Stimulated activated naive CD8-positive, alpha-beta T cell treated with anti-CD3 and anti-CD28 coated beads, Interleukin-15, amount 100 ng/mL, for 72 hours (primary cell): ENCODE results near the gene GJD4.

ENCODE experiments used
- ATAC-seq: fragments of 150-1000 bp; cut with Tn5 transposase; 2 replicates; pipeline ENCODE4 v1.10.0; 2021; ENCODE audit warnings: mild to moderate bottlenecking, moderate library complexity
- DNase-seq, 2 donors: peaks; one replicate each; pipeline ENCODE4 v3.0.0; 2021 to 2022
- H3K27ac Mint-ChIP-seq, 2 donors: one replicate each; pipeline ENCODE4 v1.8.0; 2022; ENCODE audit warnings: mild to moderate bottlenecking in 2 of 2, mixed read lengths in 2 of 2, moderate library complexity in 2 of 2
- H3K27me3 Mint-ChIP-seq: one replicate; pipeline ENCODE4 v1.8.0; 2022; ENCODE audit warnings: mixed read lengths
- H3K4me1 Mint-ChIP-seq: one replicate; pipeline ENCODE4 v1.8.0; 2022; ENCODE audit warnings: mild to moderate bottlenecking, mixed read lengths
- H3K4me3 Mint-ChIP-seq, 2 donors: one replicate each; pipeline ENCODE4 v1.8.0; 2022; ENCODE audit warnings: mild to moderate bottlenecking in 2 of 2, mixed read lengths in 2 of 2, moderate library complexity in 1 of 2
- H3K9me3 Mint-ChIP-seq, 2 donors: one replicate each; pipeline ENCODE4 v1.8.0; 2022; ENCODE audit warnings: mixed read lengths in 2 of 2

The GJD4 gene

DNA sequence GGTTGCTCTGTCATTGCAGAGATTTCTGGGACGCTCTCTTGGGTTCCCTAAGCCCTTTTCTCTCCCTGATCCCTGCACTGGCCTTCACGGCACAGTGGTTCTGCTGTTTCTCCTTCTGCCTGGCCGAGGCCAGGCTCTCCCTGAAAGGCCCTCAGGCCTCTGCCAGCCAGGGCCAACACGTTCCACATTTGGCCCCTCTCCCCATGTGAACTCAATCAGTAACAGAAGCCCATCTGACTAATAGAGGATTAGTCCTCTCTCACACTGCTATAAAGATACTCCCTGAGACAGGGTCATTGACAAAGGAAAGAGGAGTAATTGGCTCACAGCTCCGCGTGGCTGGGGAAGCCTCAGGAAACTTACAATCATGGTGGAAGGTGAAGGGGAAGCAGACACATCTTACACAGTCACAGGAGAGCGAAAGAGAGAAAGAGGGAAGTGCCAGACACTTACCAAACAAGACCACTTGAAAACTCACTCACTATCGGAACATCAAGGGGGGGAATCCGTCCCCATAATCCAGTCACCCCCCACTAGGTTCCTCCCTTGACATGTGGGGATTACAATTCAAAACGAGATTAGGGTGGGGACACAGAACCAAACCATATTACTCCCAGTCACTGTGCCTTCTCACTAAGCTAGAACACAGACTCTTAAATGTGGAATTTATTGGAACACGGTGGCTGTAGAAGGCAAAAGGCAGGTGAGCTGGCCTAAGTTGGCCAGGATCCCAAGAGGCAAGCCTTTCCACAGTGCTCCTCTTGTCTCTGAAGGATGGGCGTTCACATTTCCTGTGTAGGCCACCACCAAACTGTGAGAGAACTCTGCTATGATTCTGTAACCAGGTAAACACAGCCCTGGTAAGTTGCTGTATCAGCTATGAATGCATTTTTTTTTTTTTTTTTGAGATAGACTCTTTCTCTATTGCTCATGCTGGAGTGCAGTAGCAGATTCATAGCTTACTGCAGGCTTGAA lies 28.2 kb downstream of the GJD4 start:
- no peak for ATAC-seq
- no peaks in the 10 kb centered on the region for H3K9me3 Mint-ChIP-seq
- DNase-seq, result no peak
- H3K27ac Mint-ChIP-seq, result no peak overlapping the region
- H3K27me3 Mint-ChIP-seq, result peaks cover 37% of the 10 kb centered on the region
- H3K4me3 Mint-ChIP-seq, result no peak overlapping the region
- H3K4me1 Mint-ChIP-seq, result peaks cover 7% of the 10 kb centered on the region

DNA sequence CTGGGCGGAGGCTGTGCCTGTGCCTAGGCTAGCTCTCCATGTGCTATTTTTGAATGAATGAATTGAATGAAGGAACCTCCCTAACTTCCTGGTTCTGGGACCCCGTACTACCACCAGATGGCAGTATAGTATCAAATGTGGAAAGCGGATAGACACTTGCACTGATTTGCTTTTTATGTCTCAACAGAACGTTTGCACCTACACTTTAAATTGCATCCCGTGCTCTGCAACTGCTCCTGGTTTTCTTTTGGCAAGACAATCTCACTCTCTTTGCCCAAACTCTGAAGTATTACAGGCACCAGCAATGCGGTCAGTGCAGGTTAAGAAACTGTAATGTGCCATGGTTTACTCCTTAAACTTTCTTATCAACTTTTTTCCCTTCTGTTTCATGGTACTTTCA lies 30.4 kb downstream of the GJD4 start:
- peaks cover 18% of the 10 kb centered on the region for H3K4me1 Mint-ChIP-seq
- peak; percentile 70 for ATAC-seq
- H3K4me3 Mint-ChIP-seq, result no peak overlapping the region
- no peak overlapping the region for H3K27ac Mint-ChIP-seq
- H3K27me3 Mint-ChIP-seq, result peaks cover 60% of the 10 kb centered on the region
- DNase-seq, result peak; percentile 43 to 46
- no peaks in the 10 kb centered on the region for H3K9me3 Mint-ChIP-seq

- H3K9me3 Mint-ChIP-seq, result no peaks in the 10 kb centered on the region
- ATAC-seq, result no peak
- H3K4me3 Mint-ChIP-seq, result no peak overlapping the region
- DNase-seq, result no peak
- H3K4me1 Mint-ChIP-seq, result peaks cover 26% of the 10 kb centered on the region
- H3K27me3 Mint-ChIP-seq, result peaks cover 69% of the 10 kb centered on the region
- H3K27ac Mint-ChIP-seq, result no peak overlapping the region
These were observed 31.8 kb downstream of the GJD4 start for GRCh38 chr10:35636956-35637355.

GRCh38 chr10:35637462-35637861 lies 32.3 kb downstream of the GJD4 start:
- no peaks in the 10 kb centered on the region for H3K9me3 Mint-ChIP-seq
- H3K4me1 Mint-ChIP-seq, result peaks cover 31% of the 10 kb centered on the region
- H3K4me3 Mint-ChIP-seq, result no peak overlapping the region
- H3K27me3 Mint-ChIP-seq, result peaks cover 75% of the 10 kb centered on the region
- ATAC-seq (no peak), DNase-seq (no peak)
- H3K27ac Mint-ChIP-seq, result no peak overlapping the region

- Mint-ChIP-seq H3K27me3 (peaks cover 76% of the 10 kb centered on the region), H3K9me3 (no peaks in the 10 kb centered on the region), H3K27ac (no peak overlapping the region), H3K4me3 (no peak overlapping the region), H3K4me1 (peaks cover 37% of the 10 kb centered on the region)
- no peak for ATAC-seq
- DNase-seq, result no peak
These were observed 33.0 kb downstream of the GJD4 start for GRCh38 chr10:35638101-35638500.

- peaks cover 48% of the 10 kb centered on the region for H3K4me1 Mint-ChIP-seq
- no peak overlapping the region for H3K27ac Mint-ChIP-seq
These were observed 34.0 kb downstream of the GJD4 start for GRCh38 chr10:35639021-35639727.

GRCh38 chr10:35639728-35640401 lies 34.7 kb downstream of the GJD4 start:
- Mint-ChIP-seq H3K4me1 (peaks cover 49% of the 10 kb centered on the region), H3K27me3 (peaks cover 90% of the 10 kb centered on the region), H3K4me3 (peak overlapping the region; percentile 72 to 81), H3K9me3 (no peaks in the 10 kb centered on the region), H3K27ac (no peak overlapping the region)
- ATAC-seq (no peak), DNase-seq (peak in 1 of 2 donors; percentile 12)

More at GRCh38 chr10:35639021-35639727, 34.0 kb downstream of the GJD4 start:
- peaks cover 84% of the 10 kb centered on the region for H3K27me3 Mint-ChIP-seq
- peak overlapping the region; percentile 57 to 72 for H3K4me3 Mint-ChIP-seq
- no peak for ATAC-seq
- H3K9me3 Mint-ChIP-seq, result no peaks in the 10 kb centered on the region
- DNase-seq, result no peak

GRCh38 chr10:35640474-35640873 lies 35.3 kb downstream of the GJD4 start:
- ATAC-seq (peak; percentile 60), DNase-seq (peak; percentile 42 to 45)
- Mint-ChIP-seq H3K27ac (no peak overlapping the region), H3K4me1 (peaks cover 49% of the 10 kb centered on the region), H3K9me3 (no peaks in the 10 kb centered on the region), H3K4me3 (peak overlapping the region; percentile 68 to 81), H3K27me3 (peaks cover 96% of the 10 kb centered on the region)

GRCh38 chr10:35640951-35641675 lies 36.0 kb downstream of the GJD4 start:
- Mint-ChIP-seq H3K27ac (no peak overlapping the region), H3K9me3 (no peaks in the 10 kb centered on the region), H3K4me3 (peak overlapping the region; percentile 68 to 81), H3K4me1 (peaks cover 49% of the 10 kb centered on the region), H3K27me3 (peaks cover 91% of the 10 kb centered on the region)
- peak; percentile 61 for ATAC-seq
- DNase-seq, result peak; percentile 50 to 60

DNA sequence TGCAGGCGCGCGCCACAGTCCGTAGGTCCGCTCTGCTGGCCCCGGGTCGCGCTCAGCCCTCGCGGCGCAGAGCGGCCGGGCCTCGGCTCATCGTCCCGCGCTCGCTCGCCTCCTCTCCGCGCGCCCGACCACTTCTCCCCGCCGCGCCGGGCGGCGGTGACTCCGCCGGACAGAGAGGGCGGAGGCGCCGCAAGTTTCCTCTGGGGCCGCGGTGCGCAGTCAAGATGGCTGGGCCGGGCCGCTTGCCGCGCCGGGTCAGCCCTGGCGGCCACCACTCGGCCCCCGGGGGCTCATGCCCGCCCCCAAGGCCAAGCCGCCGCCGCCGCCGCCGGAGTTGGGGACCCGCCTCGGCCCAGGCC lies 36.5 kb downstream of the GJD4 start:
- Mint-ChIP-seq H3K9me3 (no peaks in the 10 kb centered on the region), H3K4me3 (peak overlapping the region; percentile 77 to 85), H3K27me3 (peaks cover 85% of the 10 kb centered on the region), H3K4me1 (peaks cover 49% of the 10 kb centered on the region), H3K27ac (no peak overlapping the region)
- peak; percentile 33 for ATAC-seq
- DNase-seq, result no peak

DNA sequence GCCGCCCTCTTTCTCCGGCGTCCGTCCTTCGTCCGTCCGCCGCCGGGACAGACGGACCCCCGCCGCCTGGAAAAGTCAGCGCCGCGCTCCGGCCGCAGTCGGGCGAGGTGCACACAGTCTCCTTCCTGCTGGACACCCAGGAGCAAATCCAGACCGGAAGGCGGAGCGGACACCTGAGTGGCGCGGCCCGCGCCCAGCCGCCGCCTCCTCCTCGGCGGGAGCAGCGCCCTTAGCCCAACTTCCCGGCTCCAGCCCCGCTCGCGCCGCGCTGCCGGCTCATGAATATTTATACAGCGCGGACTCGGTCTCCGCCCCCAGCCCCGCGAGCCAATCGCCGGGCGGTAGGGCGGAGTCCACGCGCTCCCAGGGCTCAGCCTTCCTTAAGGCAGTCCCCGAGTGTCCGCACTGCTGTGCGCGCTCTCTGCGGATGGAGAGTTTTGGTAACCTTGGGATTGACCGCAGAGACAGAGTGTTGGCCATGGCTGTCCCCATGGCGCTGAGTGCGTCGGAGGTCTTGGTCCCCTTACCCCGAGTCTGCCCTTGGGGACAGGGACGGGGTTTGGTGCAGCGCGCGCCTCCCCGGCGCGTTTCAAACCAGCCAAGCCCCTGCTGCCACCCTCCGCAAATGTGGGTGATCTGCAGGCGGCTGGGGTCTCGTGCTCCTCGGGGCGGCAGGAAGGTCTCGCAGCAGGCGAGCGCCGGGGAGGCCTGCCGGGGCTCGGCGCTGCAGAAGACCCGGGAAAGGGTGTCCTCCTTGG lies 37.1 kb downstream of the GJD4 start, which contains the start of gene FZD8:
FZD8 (minus strand) TSS at position 262 of the 758 bp plus-strand sequence. CDS start 867 bp downstream, outside the sequence.
- H3K4me1 Mint-ChIP-seq, result peaks cover 46% of the 10 kb centered on the region
- peak; percentile 85 for ATAC-seq
- peak; percentile 65 to 71 for DNase-seq
- no peaks in the 10 kb centered on the region for H3K9me3 Mint-ChIP-seq
- H3K27ac Mint-ChIP-seq, result no peak within 1 kb of the TSS
- peaks cover 80% of the 10 kb centered on the region for H3K27me3 Mint-ChIP-seq
- H3K4me3 Mint-ChIP-seq, result peak within 1 kb of the TSS; percentile 77 to 85

GRCh38 chr10:35642793-35643114 lies 37.6 kb downstream of the GJD4 start:
- H3K4me1 Mint-ChIP-seq, result peaks cover 41% of the 10 kb centered on the region
- peaks cover 74% of the 10 kb centered on the region for H3K27me3 Mint-ChIP-seq
- H3K9me3 Mint-ChIP-seq, result no peaks in the 10 kb centered on the region
- DNase-seq (no peak), ATAC-seq (no peak)
- H3K27ac Mint-ChIP-seq, result no peak overlapping the region
- peak overlapping the region; percentile 77 to 85 for H3K4me3 Mint-ChIP-seq

DNA sequence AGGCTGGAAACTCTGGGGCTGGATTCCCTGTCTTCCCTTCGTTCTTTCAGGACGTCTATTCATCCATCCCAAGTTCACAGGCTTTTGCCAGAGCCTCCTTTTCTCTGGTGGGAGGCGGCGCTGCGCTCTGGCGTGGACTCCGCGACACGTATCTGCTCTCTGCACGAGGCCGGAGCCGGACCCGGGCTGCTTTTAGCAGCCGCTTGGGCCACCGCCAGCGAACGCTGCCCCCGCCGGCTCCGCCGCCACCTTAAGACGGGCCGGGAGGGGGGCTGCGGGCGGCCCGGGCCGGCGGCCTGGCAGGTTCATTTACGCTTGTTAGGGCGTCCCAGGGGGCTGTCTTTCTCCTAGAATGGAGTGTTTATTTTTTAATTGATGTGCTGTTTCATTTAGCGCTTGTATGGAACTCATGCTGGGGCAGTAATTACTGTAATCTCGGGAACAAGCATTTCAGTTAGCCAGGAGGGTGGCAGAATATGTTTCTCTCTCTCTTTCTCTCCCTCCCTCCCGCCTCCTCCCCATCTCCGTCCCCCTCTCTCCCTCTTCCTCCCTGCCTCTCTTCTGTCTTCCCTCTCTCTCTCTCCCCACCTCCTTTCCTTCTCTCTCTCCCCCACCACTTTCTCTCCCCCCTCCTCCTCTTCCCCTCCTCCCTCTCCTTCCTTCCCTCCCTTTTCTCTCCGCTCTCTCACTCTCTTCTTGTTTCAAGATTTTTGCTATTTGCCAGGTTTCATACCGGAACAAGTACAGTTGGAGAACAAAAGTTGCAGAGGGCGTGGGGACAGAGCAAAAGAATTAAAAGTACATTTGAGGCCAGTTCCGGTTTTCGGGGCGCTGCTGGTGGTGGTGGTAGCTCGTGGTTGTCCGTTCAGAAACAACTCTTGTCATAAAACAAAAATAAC lies 38.3 kb downstream of the GJD4 start:
- Mint-ChIP-seq H3K27me3 (peaks cover 68% of the 10 kb centered on the region), H3K4me3 (peak overlapping the region; percentile 77 to 85), H3K4me1 (peaks cover 41% of the 10 kb centered on the region), H3K27ac (no peak overlapping the region), H3K9me3 (no peaks in the 10 kb centered on the region)
- no peak for ATAC-seq
- peak; percentile 11 for DNase-seq
